GM12874 (cell line): ENCODE results near the gene UBE2D3.

Source experiments
- TF ChIP-seq, protein P1 (sequence below): IDR thresholded peaks from 2 replicates; pipeline ENCODE4 v1.5.1; 2011; ENCODE audit warnings: low read depth, mild to moderate bottlenecking, control low read depth, low read length, moderate library complexity; ENCODE audit not compliant: insufficient read depth

UBE2D3 gene

GRCh38 chr4:102819588-102820365 is 7.6 kb downstream of the UBE2D3 start:
- TF ChIP-seq, protein P1, sequence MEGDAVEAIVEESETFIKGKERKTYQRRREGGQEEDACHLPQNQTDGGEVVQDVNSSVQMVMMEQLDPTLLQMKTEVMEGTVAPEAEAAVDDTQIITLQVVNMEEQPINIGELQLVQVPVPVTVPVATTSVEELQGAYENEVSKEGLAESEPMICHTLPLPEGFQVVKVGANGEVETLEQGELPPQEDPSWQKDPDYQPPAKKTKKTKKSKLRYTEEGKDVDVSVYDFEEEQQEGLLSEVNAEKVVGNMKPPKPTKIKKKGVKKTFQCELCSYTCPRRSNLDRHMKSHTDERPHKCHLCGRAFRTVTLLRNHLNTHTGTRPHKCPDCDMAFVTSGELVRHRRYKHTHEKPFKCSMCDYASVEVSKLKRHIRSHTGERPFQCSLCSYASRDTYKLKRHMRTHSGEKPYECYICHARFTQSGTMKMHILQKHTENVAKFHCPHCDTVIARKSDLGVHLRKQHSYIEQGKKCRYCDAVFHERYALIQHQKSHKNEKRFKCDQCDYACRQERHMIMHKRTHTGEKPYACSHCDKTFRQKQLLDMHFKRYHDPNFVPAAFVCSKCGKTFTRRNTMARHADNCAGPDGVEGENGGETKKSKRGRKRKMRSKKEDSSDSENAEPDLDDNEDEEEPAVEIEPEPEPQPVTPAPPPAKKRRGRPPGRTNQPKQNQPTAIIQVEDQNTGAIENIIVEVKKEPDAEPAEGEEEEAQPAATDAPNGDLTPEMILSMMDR, result no peak

DNA sequence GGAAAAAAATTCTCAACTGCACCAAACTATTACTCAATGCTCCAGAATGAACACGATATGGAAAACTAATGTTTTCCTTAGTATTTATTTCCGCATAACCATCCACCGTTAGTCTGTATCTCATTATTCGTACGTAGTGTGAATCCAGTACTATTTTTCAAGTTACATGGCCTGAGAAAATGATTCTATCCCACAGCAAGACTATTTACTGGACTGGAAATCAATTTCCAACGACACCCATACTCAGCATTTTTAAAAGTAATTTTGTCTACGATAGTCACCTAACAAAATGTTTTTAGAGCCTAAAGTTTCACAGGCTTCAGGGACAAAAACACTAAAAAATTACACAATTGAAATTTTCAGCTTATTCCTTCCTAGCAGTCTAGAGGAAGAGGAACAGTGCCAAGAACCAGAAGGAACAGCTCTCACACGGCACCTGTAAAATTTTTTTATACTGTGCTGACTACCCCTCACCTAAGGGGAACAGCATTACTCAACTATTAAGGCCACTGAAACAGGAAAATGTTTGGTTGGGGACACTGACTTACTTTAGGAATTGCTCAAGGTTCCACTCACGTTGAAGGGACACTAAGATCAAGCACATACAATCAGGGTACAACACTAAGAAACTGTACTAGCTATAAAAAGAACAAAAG is 9.6 kb downstream of the UBE2D3 start:
- TF ChIP-seq, protein P1, result no peak

- TF ChIP-seq, protein P1, result no peak
Observed at GRCh38 chr4:102817021-102817605, 10.2 kb downstream of the UBE2D3 start.

- TF ChIP-seq, protein P1, result no peak
Observed at GRCh38 chr4:102815981-102816380, 11.4 kb downstream of the UBE2D3 start.

DNA sequence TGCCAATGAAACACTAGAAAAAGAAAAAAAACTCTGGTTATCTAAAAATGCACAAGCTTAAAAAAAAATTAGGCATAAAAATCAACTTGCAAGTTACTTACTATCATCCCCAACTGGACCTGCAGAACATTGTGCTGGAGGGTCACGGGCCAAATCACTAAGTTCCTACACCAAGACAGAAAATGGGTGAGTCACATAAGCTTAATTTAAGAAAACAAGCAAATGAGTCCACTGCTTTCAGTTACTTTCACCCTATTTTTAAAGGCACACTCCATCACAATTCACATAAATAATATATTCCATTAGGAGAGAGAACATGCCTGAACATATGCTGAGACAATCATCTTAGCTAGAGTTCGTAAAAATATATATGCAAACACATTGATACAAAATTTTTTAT is 17.7 kb downstream of the UBE2D3 start:
- TF ChIP-seq, protein P1, result no peak

DNA sequence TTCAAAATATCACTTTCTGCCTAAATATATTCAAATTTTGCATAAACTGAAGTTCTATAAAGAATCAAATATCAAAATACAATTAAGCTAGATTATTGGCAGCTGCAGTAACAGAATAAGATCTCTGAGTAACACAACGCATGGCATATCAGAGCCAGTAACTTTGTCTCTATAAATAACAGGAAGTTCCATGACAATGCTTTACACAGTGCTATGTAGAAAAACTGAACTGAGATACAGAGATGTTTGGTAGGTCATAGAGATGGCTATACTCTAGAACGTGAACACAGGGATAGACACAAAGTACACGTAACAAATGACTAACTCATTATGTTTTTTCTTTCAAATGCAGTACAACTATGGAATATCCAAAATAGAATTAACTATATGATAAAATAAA is 18.2 kb downstream of the UBE2D3 start:
- TF ChIP-seq, protein P1, result no peak

GRCh38 chr4:102808009-102808408 is 19.3 kb downstream of the UBE2D3 start:
- TF ChIP-seq, protein P1, result no peak
